Peyer's patch (tissue), 4 donors: ENCODE measurements around the gene GALNS. TPM values are rescaled to one million over a fixed set of nuclear protein-coding genes. Genes with fewer than 3 reads are reported as not detected.

Experiments
- DNase-seq, 3 donors: peaks; one replicate each; pipeline ENCODE4 v3.0.0-alpha.2; 2017 to 2019
- H3K27ac ChIP-seq, 4 donors: fragments of 200-600 bp; sonication (generic); one replicate each; pipeline ENCODE4 v1.5.1; 2016 to 2019
- H3K27me3 ChIP-seq, 2 donors: fragments of 200-600 bp; sonication (generic); one replicate each; pipeline ENCODE4 v1.5.1; 2019
- H3K36me3 ChIP-seq, 3 donors: fragments of 200-600 bp; sonication (generic); one replicate each; pipeline ENCODE4 v1.5.1; 2016 to 2019
- H3K4me1 ChIP-seq, 4 donors: fragments of 200-600 bp; sonication (generic); one replicate each; pipeline ENCODE4 v1.5.1; 2016 to 2019
- H3K4me3 ChIP-seq, 4 donors: fragments of 200-600 bp; sonication (generic); 1 replicate in 3 of 4; 2 replicates in 1 of 4; pipeline ENCODE4 v1.5.1; 2016 to 2019; ENCODE audit warnings: mild to moderate bottlenecking in 1 of 4
- H3K9me3 ChIP-seq, 4 donors: fragments of 200-600 bp; sonication (generic); one replicate each; pipeline ENCODE4 v1.5.1; 2016 to 2019; ENCODE audit warnings: mild to moderate bottlenecking in 1 of 4
- CTCF ChIP-seq, 6 experiments: fragments of 450-650 bp in 4 of 6; fragments of 200-600 bp in 2 of 6; sonication (generic) in 1 of 6; IDR thresholded peaks; one replicate each; pipeline ENCODE4 v1.5.1; 2017 to 2019; ENCODE audit warnings: antibody characterized with exemption in 6 of 6, mild to moderate bottlenecking in 3 of 6, moderate library complexity in 1 of 6
- POLR2A ChIP-seq, 2 donors: fragments of 450-650 bp; IDR thresholded peaks; one replicate each; pipeline ENCODE4 v1.5.1; 2017; ENCODE audit warnings: antibody characterized with exemption in 2 of 2, mild to moderate bottlenecking in 2 of 2, moderate library complexity in 2 of 2
- total RNA-seq, 4 donors: library from RNA; depleted of rRNA; stranded (reverse); fragments of >200 nt; gene quantifications; one replicate each; pipeline ENCODE4 v1.1.0, GENCODE V29; 2016

GALNS gene
- total RNA-seq, 4 donors from 2014 or later: 46.4 to 180 (median 133) TPM

- H3K4me1 ChIP-seq: peaks cover 0 to 9% (median 2%) of the 10 kb centered on the region in 4 donors
- H3K27me3 ChIP-seq: no peaks in the 10 kb centered on the region
- no peaks in the 10 kb centered on the region for H3K9me3 ChIP-seq
- no peak for TF ChIP-seq CTCF (IDR thresholded peaks at IDR 0.05)
- no peak for TF ChIP-seq POLR2A (IDR thresholded peaks at IDR 0.05)
- DNase-seq: no peak
- no peak overlapping the region for H3K27ac ChIP-seq
- H3K4me3 ChIP-seq: no peak overlapping the region
- peaks cover 0 to 38% (median 0%) of the 10 kb centered on the region in 3 donors for H3K36me3 ChIP-seq
These were observed 34.3 kb downstream of the GALNS start for GRCh38 chr16:88822281-88823040.

- no peak overlapping the region for H3K4me3 ChIP-seq
- peaks cover 0 to 4% (median under 1%) of the 10 kb centered on the region in 4 donors for H3K4me1 ChIP-seq
- no peaks in the 10 kb centered on the region for H3K9me3 ChIP-seq
- no peak overlapping the region for H3K27ac ChIP-seq
- TF ChIP-seq CTCF (IDR thresholded peaks at IDR 0.05) (no peak), POLR2A (IDR thresholded peaks at IDR 0.05) (no peak)
- peaks cover 0 to 29% (median 0%) of the 10 kb centered on the region in 3 donors for H3K36me3 ChIP-seq
- no peaks in the 10 kb centered on the region for H3K27me3 ChIP-seq
- DNase-seq: no peak
These were observed 35.4 kb downstream of the GALNS start for GRCh38 chr16:88821168-88821850.

GRCh38 chr16:88820385-88821025 lies 36.2 kb downstream of the GALNS start:
- Histone ChIP-seq H3K27me3 (no peaks in the 10 kb centered on the region), H3K9me3 (no peaks in the 10 kb centered on the region), H3K27ac (no peak overlapping the region), H3K36me3 (peaks cover 0 to 28% (median 0%) of the 10 kb centered on the region in 3 donors), H3K4me3 (no peak overlapping the region), H3K4me1 (peaks cover 0 to under 1% (median 0%) of the 10 kb centered on the region in 4 donors)
- no peak for DNase-seq
- TF ChIP-seq CTCF (IDR thresholded peaks at IDR 0.05): no peak
- no peak for TF ChIP-seq POLR2A (IDR thresholded peaks at IDR 0.05)

- TF ChIP-seq CTCF (IDR thresholded peaks at IDR 0.05) (no peak), POLR2A (IDR thresholded peaks at IDR 0.05) (no peak)
- Histone ChIP-seq H3K4me3 (no peak overlapping the region), H3K4me1 (no peaks in the 10 kb centered on the region), H3K27me3 (no peaks in the 10 kb centered on the region), H3K27ac (no peak overlapping the region), H3K36me3 (peaks cover 0 to 20% (median 0%) of the 10 kb centered on the region in 3 donors), H3K9me3 (no peaks in the 10 kb centered on the region)
- no peak for DNase-seq
These were observed 37.6 kb downstream of the GALNS start for GRCh38 chr16:88819126-88819525.

- Histone ChIP-seq H3K36me3 (peaks cover 0 to 15% (median 0%) of the 10 kb centered on the region in 3 donors), H3K4me1 (peaks cover 0 to 4% (median 0%) of the 10 kb centered on the region in 4 donors), H3K27ac (no peak overlapping the region), H3K27me3 (no peaks in the 10 kb centered on the region), H3K9me3 (no peaks in the 10 kb centered on the region), H3K4me3 (no peak overlapping the region)
- DNase-seq: no peak
- TF ChIP-seq CTCF (IDR thresholded peaks at IDR 0.05) (no peak), POLR2A (IDR thresholded peaks at IDR 0.05) (no peak)
These were observed 38.2 kb downstream of the GALNS start for GRCh38 chr16:88818575-88818874.
